HG03175 (cell line): ENCODE results near the gene GOLGA6L9.
"Not testable (repeated sequence)": the region's sequence is repeated elsewhere in the genome, so short reads cannot be mapped to it uniquely, and the experiment has no call there.

ENCODE experiments used
- ATAC-seq: cut with Tn5 transposase; IDR thresholded peaks from one replicate; pipeline ENCODE4 v1.9.1; 2021; ENCODE audit warnings: mild to moderate bottlenecking, moderate library complexity; ENCODE audit not compliant: unreplicated experiment

Gene GOLGA6L9

DNA sequence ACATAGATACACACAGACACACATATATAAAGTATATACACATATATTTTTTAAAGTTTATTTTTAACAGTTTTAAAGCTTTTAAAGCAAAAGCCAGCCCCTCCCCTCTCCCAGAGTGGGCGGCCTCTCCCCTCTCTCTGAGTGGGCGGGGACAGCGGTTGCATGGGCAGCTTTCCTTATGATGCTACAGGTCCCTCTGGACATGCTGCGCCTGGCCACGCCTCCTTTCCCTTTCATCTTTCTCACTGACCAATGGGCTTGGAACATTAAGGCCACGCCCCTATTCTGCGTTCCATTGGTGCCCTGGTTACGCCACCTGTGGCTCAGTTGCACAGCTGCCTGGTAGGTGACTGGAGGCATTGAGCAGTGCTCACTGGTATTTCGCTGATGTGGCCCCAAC, at the start of gene GOLGA6L9:
GOLGA6L9 (plus strand) TSS at position 124 of the 400 bp plus-strand sequence; CDS start at position 388, 264 bp downstream.
- not testable (repeated sequence) for ATAC-seq

DNA sequence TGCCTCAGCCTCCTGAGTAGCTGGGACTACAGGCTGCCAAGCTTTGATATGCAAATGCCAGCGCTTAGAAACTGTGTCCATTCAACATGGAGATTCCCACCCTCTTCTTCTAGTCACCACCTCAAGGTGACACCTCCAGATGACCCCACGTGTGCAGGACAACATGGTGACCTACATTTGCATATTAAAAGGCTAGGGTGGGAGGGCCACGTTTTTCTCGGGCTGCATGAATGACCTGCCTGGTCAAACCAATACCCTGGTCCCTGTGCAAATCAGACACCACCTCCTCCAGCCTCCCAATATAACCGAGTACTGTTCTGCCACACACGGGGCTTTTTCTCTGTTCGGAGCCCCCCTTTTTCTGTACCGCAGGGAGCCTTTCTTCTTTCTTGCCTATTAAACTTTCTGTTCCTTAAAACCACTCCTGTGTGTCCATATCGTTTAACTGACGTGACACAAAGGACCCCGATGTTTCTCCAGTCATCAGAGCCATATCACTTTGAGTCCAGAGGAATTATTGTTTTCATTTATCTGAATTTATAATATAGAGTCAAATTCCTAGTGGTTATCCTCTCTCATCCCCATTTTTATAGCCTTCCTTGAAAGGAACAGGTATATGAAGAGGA, 48.2 kb upstream of the GOLGA6L9 start:
- ATAC-seq, result not testable (repeated sequence)

GRCh38 chr15:82387209-82387608, 42.4 kb upstream of the GOLGA6L9 start:
- ATAC-seq, result not testable (repeated sequence)

GRCh38 chr15:82390152-82390551, 39.5 kb upstream of the GOLGA6L9 start:
- not testable (repeated sequence) for ATAC-seq

DNA sequence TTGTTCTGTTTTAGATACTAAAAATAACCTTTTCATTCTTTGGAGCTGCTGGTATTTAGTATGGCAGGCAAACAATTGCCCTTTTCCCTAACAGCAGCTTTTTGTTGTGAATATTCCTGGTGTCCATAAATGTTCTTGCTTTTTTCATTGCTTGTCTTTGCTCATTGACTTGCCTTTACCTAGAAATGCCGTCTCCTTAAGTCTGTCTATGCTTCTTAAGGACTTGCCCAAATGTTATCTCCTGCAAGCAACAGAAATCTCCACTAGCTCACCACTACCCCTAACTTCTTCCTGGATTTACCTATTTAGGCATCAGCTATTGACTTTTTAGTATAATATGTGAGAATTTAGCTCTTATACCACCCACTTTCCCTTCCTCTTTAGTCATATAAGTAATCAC, 37.5 kb upstream of the GOLGA6L9 start:
- not testable (repeated sequence) for ATAC-seq

DNA sequence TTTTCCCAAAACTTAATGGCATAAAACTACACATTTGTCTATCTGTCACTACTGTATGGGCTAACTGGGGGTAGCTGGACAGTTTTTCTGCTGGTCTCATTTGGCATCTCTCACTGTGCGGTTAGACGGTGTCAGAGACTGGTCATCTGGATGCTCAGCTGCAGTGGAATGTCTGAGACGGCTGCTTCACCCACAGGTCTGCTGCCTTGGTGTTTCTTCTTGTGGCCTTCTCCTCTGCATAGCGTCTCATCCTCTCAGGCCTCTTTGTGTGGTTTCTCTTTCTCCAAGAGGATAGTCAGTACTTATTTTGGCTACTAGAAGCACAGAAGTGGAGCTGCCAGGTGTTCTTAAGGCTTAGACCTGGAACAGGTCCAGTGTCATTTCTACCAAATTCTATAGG, 35.9 kb upstream of the GOLGA6L9 start:
- no peak for ATAC-seq

DNA sequence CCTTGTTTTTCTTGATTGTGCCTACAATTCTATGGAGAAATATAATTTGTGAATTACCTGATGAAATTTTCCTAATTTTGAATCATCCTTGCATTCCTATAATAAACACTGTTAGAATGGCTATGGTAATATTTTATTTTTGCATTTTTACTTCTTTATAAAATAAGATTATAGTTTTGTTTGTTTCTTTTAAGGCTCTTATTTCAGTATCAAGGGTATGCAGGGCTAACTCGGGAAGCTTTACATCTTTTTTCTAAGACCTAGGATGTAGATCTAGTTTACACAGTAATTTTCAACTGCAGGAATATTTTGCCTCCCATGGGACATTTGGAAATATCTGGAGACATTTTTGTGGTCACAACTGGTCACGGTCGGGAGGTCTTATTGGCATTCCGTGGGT, 33.8 kb upstream of the GOLGA6L9 start:
- ATAC-seq, result not testable (repeated sequence)

GRCh38 chr15:82397817-82398216, 31.8 kb upstream of the GOLGA6L9 start:
- ATAC-seq, result no peak

- no peak for ATAC-seq
Observed at GRCh38 chr15:82398785-82399184, 30.8 kb upstream of the GOLGA6L9 start.

DNA sequence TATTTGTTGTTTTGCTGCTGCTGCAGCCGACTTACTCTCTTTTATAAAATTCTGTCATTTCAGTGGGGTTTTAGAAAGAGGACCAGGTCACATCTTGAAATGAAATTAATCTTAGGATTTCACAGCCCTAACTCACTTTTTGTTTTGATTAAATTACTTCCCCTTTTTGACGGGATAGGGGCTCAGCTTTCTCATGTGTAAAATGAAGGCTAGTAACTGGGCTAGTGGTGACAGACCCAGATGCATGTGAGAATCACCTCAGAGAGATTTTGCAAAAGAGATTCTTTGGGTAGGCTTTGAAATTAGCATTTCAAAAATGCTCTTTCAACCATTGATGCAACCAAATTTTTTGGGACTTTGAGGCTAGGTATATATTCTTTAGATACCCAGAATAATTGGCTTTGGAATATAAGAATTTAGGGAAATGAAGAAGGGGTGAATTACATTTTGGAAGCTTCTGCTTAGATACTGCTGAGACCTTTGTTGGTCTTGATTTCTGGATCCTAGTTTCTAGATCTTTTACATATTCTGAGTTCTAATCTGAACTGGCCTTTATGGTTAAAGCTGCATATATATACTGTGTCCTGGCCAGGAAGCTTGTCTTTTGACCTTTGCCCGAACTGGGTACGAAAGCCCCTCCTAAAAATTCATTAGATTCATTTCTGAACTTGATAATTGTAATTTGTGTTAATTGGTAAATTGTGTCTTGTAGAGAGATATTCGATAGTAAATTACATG, 30.1 kb upstream of the GOLGA6L9 start:
- peak; percentile 66 for ATAC-seq

DNA sequence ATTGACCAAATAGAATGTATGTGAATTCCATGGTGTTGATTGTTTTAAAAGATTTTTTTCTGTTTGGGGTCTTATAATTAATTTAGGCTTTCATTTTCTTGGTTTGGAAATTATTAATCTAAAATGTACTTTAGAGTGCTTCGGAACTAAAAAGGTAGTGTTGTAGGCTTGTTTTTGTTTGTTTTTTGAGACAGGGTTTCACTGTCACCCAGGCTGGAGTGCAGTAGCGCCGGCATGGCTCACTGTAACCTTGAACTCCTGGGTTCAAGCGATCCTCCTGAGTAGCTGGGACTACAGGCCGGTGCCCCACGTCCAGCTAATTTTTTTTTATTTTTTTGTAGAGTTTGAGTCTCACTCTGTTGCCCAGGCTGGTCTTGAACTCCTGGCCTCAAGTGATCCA, 27.7 kb upstream of the GOLGA6L9 start:
- ATAC-seq, result not testable (repeated sequence)

DNA sequence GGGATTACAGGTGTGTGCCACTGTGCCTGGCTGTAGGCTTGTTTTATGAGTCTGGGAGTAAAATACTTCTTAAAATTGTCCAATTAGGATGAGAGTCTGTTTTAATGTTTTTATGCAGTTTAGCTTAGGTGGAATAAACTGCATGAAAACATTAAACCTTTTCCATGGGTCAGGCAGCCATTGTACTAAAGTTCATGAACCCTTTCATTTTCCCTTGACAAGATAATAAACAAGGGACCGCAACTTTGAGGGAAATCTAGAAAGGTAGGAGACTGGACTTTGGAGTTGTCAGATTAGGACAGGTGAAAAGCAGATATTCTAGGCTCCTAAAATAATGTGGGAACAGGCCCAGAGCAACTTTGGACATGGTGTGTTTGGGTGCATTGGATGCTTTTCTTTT, 27.3 kb upstream of the GOLGA6L9 start:
- not testable (repeated sequence) for ATAC-seq

DNA sequence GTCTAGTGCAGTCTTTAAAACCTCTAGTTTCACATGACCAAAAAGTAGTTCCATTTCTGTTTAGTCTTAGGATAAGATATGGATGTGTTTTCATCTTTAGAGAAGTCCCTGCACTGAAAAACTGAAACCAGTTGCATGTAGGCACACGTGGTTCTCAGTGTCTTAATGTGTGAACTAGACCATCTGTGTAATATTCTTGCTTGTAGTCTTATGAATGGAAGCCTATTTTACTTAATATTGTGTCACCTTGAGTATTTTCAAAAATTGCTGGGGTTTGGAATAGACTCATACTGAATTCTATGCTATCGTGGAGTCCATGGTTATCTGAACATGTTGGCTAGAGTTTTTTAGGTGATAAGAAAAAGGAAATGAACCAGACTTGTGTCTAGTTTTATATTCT, 23.4 kb upstream of the GOLGA6L9 start:
- not testable (repeated sequence) for ATAC-seq

DNA sequence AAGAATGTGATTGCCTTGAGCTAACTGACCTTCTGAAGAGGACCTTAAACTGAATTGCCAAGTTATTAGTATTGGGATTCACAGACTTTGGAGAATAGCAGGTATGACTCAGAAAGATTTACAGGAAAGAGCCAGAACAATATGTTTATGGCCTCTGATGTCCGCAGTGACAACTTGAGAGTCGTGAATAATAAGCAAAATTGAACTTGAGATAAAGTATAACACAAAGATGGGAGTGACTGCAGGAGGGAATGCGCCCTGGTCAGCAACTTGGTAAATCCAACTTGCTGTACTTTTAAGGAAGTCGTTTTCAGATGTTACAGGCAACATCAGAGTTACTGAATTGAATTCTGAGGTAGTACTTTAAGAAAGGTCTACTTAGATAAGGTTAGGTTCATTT, 19.3 kb upstream of the GOLGA6L9 start:
- not testable (repeated sequence) for ATAC-seq

DNA sequence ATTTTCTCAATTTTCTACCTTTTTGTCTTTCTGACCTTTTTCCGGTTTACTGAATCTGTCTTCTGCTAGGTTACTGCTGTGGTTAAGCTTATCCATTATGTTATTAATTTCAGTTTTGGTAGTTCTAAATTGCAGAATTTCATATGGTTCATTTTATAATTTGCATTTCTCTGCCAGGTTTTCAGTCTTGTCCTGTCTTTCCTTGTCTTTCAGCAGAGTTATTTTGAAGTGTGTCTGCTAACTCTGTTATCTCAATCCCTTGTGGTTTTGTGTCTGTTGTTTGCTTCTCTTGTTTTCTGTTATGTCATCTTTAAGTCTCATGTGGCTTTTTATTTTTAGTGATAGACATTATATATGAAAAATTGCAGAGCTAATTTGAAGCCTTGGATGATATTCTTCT, 18.0 kb upstream of the GOLGA6L9 start:
- ATAC-seq, result peak; percentile 47

- not testable (repeated sequence) for ATAC-seq
Observed at GRCh38 chr15:82414525-82415191, 15.0 kb upstream of the GOLGA6L9 start.

DNA sequence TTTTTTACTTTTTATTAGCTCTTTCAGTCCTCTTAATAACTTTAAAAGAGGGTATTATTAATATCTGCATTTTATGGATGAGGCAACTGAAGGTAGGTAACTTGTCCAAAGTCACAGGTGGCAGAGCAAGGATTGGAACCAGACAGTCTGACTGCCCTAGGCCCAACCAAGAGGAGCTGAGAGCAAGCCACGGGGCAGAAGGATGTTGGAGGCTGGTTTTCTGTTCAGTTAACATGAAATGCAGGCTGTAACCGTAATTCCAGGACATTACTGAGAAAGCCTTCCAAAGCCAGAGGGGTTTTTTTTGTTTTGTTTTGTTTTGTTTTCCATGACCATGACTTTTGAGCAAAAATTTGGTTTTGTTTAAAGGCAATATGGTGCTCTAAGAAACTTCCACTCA, 9.1 kb upstream of the GOLGA6L9 start:
- not testable (repeated sequence) for ATAC-seq

DNA sequence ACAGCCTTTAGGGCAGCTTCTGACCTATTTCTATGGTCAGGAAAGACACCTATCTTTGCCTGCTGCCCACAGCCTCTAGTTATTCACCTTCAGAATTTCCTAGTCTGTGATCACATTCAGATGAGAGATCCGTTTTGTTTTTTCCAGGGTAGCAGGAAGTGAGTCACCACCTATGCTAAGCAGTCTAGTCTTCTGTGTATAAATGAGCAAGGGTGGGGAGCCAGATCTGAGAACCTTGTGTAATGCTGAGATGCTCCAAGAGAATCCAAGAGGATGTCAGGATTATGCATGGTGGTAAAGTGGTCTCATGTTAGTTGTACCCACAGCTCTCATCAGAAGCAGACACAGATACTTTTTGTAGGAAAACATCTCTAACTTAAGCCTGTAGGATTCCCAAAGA, 8.7 kb upstream of the GOLGA6L9 start:
- not testable (repeated sequence) for ATAC-seq

DNA sequence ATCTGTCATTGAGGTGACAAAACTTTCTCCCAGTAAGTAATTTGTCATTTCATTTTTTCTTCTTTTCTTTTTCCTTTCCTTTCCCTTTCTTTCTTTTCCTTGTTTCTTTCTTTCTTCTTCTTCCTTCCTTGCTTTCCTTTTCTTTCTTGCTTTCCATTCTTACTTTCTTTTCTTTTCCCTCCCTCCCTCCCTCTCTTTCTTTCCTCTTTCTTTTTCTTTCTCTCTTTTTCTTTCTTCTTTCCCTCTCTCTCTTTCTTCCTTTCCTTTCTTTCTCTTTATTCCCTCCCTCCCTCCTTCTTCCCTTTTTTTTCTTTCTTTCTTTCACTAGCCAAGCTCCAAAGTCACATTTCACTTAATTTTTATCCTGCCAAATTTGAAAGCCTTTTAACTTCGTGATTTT, 2.5 kb upstream of the GOLGA6L9 start:
- ATAC-seq, result not testable (repeated sequence)

DNA sequence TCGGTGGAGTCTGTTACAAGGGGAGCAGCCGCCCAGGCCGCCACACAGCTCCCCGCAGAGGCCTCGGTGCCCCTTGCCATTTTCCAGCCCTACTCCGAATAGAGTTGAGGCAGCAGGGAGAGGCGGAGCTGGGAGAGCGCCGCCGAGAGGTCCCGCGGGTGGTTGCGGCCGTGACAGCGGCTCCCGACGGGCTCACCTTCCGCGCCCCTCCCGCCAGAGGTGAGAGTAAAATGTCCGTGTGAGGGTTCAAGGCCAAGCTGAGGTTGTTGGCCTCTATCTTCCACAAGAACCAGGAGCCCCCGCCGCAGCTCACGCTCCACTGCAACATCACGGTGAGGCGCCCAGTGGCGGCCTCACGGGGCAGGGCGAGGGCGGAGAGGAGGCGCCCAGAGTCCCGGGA, 15.8 kb downstream of the GOLGA6L9 start:
- ATAC-seq, result not testable (repeated sequence)

GRCh38 chr15:82457336-82457735, 27.7 kb downstream of the GOLGA6L9 start:
- not testable (repeated sequence) for ATAC-seq

- not testable (repeated sequence) for ATAC-seq
Observed at GRCh38 chr15:82465629-82466028, 36.0 kb downstream of the GOLGA6L9 start.
